Ectodermal cell (in vitro differentiated cells): ENCODE data around the gene ALPL.

ENCODE experiments used
- H3K27ac ChIP-seq: 2 replicates; pipeline ENCODE4 v1.7.0; 2013; ENCODE audit warnings: mild to moderate bottlenecking, low read depth, low read length; ENCODE audit not compliant: insufficient read depth, poor library complexity, severe bottlenecking
- H3K27me3 ChIP-seq: 2 replicates; pipeline ENCODE4 v1.7.0; 2013; ENCODE audit warnings: mild to moderate bottlenecking, low read length; ENCODE audit not compliant: insufficient read depth, control insufficient read depth, poor library complexity, severe bottlenecking
- H3K36me3 ChIP-seq: one replicate; pipeline ENCODE4 v1.7.0; 2013; ENCODE audit warnings: low read length; ENCODE audit not compliant: control insufficient read depth, insufficient read depth
- H3K4me1 ChIP-seq: one replicate; pipeline ENCODE4 v1.7.0; 2013; ENCODE audit warnings: low read length; ENCODE audit not compliant: control insufficient read depth, insufficient read depth
- H3K4me3 ChIP-seq: 2 replicates; pipeline ENCODE4 v1.7.0; 2013; ENCODE audit warnings: low read depth, low read length, control low read depth; ENCODE audit not compliant: insufficient read depth
- H3K9me3 ChIP-seq: 2 replicates; pipeline ENCODE4 v1.7.0; 2013; ENCODE audit warnings: mild to moderate bottlenecking, low read length, moderate library complexity; ENCODE audit not compliant: control insufficient read depth
- WGBS, 2 experiments: methylation state at CpG; one replicate each; pipeline ENCODE4 v1.1.7; 2013; ENCODE audit warnings: missing lambda C conversion rate in 2 of 2; 5-methylcytosine and 5-hydroxymethylcytosine counted together

Gene ALPL

DNA sequence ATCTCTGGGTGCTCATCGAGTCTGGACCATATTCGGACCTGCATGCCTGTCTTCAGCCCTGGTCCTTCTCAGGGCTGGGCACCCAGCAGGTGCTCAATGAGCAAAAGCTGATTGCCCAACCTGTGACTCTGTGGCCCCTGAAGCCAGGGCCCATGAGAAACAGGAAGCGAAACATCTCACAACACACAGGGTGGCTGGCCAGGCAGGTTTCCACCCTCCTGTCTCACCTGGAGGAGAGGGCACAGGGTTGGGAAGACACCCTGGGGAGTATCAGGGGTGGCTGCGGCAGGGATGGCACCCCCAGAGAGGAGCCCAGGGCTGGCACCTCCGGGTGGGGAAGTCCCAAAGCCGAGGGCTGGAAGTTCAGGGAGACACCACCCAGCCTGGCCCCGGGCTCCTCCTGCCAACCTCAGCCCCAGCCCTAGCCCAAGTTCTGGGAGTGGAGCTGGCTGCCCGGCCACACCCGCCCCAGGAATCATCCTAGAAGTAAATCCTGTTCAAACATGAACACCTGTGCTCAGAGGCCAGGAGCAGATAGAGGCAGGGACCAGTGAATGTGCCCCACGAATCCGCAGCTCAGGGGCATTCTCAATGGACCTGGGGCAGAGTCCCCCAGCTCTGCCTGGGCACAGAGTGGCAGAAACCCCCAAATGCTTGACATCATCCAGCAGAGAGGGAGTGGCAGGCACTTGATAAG is 105.3 kb downstream of the ALPL start:
- peaks cover 11% of the 10 kb centered on the region for H3K4me1 ChIP-seq
- peaks cover 3% of the 10 kb centered on the region for H3K27me3 ChIP-seq
- H3K4me3 ChIP-seq = no peak overlapping the region
- H3K27ac ChIP-seq = no peak overlapping the region
- H3K9me3 ChIP-seq = no peaks in the 10 kb centered on the region
- H3K36me3 ChIP-seq = no peaks in the 10 kb centered on the region
- 91 to 92% methylated on average over 11 of the region's 11 CpGs for WGBS, 2 experiments

DNA sequence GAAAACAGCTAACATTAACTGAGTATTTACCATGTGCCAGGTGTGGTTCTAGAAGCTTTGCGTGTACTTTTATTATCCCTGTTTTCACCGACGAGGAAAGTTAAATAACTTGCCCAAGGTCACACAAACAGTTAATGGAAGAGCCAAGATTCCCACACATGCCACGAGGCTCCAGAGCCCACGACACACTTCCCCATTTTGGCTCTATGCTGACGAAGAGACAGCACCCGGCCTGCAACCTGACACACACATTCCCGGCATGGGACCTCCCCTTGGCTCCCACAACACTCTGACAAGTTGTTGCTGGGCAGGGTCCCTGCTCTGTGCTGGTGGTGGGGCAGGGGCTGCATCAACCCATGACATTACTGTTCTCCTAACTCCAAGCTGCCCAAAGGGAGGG is 107.1 kb downstream of the ALPL start:
- H3K9me3 ChIP-seq = no peaks in the 10 kb centered on the region
- peaks cover 14% of the 10 kb centered on the region for H3K27me3 ChIP-seq
- no peaks in the 10 kb centered on the region for H3K36me3 ChIP-seq
- no peak overlapping the region for H3K27ac ChIP-seq
- 85 to 87% methylated on average over 8 of the region's 8 CpGs for WGBS, 2 experiments
- no peak overlapping the region for H3K4me3 ChIP-seq
- peaks cover 11% of the 10 kb centered on the region for H3K4me1 ChIP-seq

DNA sequence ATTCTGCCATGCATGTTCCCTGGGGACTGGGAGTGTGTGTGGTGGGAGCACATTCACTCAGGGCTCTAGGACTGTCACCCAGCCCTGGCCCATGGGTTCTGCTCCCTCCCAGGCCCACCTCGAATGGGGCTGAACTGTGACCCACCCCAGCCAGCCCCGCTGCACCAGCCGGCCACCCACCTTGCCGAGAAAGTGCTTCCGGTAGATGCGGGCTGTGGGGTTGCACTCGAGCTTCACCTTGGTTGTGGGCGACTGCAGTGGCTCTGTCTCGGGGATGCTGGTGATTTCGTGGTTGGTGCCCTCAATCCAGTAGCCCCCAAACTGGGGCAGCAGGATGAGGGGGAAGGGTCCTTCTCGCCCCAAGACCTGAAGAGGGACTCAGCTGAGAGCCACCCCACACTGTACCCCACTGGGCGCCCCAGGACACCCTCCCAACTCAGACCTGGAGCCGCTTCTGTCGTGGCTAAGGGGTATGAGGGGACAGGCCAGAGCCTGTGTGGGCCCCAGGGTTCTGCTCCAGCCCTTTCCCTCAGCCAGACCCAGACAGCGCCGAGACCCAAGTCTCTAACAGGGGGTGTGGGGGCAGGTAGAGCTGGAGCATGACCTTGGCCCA is 108.0 kb downstream of the ALPL start:
- Histone ChIP-seq H3K4me3 (no peak overlapping the region), H3K27ac (no peak overlapping the region), H3K4me1 (peaks cover 11% of the 10 kb centered on the region), H3K9me3 (no peaks in the 10 kb centered on the region), H3K36me3 (no peaks in the 10 kb centered on the region), H3K27me3 (peaks cover 22% of the 10 kb centered on the region)
- WGBS, 2 experiments = 93 to 94% methylated on average over 16 of the region's 16 CpGs

DNA sequence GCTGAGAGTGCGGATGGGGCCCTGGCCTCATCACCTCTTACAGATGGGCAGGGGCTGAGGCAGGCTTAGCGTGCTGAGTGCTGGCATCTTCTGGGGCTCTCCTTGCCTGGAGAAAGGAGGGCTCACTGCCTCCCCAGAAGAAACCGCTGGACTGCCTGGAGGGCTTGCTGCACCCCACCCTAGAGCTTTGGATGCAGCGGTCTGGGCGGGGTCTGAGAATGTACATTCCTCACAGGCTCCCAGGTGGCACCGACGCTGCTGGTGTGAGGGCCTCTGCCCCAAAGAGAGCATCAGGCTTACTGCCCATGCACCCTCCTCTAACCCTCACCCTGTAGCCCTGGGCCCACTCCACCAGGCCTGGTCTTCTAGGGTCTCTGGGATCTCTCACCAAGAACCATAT is 108.8 kb downstream of the ALPL start:
- WGBS, 2 experiments = 90 to 94% methylated on average over 7 of the region's 7 CpGs
- Histone ChIP-seq H3K4me1 (peaks cover 11% of the 10 kb centered on the region), H3K9me3 (no peaks in the 10 kb centered on the region), H3K36me3 (no peaks in the 10 kb centered on the region), H3K27ac (no peak overlapping the region), H3K27me3 (peaks cover 29% of the 10 kb centered on the region), H3K4me3 (no peak overlapping the region)

GRCh38 chr1:21618561-21619374 is 109.5 kb downstream of the ALPL start:
- no peaks in the 10 kb centered on the region for H3K9me3 ChIP-seq
- no peak overlapping the region for H3K4me3 ChIP-seq
- H3K4me1 ChIP-seq = peaks cover 11% of the 10 kb centered on the region
- H3K36me3 ChIP-seq = no peaks in the 10 kb centered on the region
- 21 to 24% methylated on average over 22 of the region's 22 CpGs for WGBS, 2 experiments
- no peak overlapping the region for H3K27ac ChIP-seq
- H3K27me3 ChIP-seq = peaks cover 31% of the 10 kb centered on the region

GRCh38 chr1:21619375-21619947 is 110.2 kb downstream of the ALPL start:
- H3K4me1 ChIP-seq = peaks cover 11% of the 10 kb centered on the region
- H3K27ac ChIP-seq = no peak overlapping the region
- no peaks in the 10 kb centered on the region for H3K36me3 ChIP-seq
- H3K9me3 ChIP-seq = no peaks in the 10 kb centered on the region
- H3K4me3 ChIP-seq = no peak overlapping the region
- WGBS, 2 experiments = 62 to 82% methylated on average over 4 to 7 of the region's 7 CpGs
- H3K27me3 ChIP-seq = peaks cover 31% of the 10 kb centered on the region

DNA sequence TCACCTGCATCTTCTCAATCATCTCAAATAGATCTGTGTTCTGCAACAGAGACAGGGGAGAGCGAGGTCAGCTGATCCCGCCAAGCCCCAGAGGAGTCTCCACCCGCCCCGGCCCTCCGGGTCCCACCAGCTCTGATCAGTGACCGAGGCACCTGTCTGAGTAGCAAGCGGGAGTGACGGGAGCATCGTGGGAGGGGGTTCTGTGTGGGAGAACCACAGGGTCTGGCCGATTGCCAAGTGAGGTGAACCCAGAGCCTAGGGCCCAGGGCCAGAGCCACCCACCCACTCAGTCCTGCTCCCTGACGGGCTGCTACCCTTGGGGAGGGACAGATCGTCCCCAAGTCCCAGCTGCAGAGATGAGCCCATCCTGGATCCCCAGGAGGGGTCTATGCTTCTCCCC is 110.8 kb downstream of the ALPL start:
- Histone ChIP-seq H3K9me3 (no peaks in the 10 kb centered on the region), H3K36me3 (no peaks in the 10 kb centered on the region), H3K27me3 (peaks cover 31% of the 10 kb centered on the region), H3K4me3 (no peak overlapping the region), H3K4me1 (peaks cover 11% of the 10 kb centered on the region), H3K27ac (no peak overlapping the region)
- 89 to 90% methylated on average over 12 of the region's 12 CpGs for WGBS, 2 experiments

DNA sequence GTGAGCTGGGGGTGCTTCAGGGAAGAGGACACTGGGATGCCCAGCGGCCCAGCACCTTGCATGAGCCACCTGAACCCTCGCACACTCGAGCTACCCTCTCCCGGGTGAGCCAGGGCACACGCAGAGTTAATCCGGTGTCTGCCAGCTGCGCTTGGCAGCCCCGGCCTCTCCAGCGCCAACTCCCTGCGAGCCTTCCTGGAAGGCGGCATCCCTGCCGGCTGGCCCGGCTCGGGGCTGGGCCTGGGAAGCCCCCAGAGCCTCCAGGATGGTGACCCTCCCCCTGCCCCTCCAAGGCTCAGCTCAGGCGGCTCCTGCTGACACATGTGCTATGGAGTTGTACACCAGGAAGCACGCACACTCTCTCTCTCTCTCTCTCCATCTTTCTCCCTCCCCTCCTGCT is 111.3 kb downstream of the ALPL start:
- Histone ChIP-seq H3K27ac (no peak overlapping the region), H3K27me3 (peaks cover 31% of the 10 kb centered on the region), H3K36me3 (no peaks in the 10 kb centered on the region)

GRCh38 chr1:21621051-21621450 is 111.8 kb downstream of the ALPL start:
- peaks cover 11% of the 10 kb centered on the region for H3K4me1 ChIP-seq
- H3K9me3 ChIP-seq = no peaks in the 10 kb centered on the region
- H3K36me3 ChIP-seq = no peaks in the 10 kb centered on the region
- H3K27me3 ChIP-seq = peaks cover 31% of the 10 kb centered on the region
- no peak overlapping the region for H3K4me3 ChIP-seq
- WGBS, 2 experiments = 85 to 88% methylated on average over 7 of the region's 7 CpGs
- H3K27ac ChIP-seq = no peak overlapping the region

More for the DNA sequence above, 111.3 kb downstream of the ALPL start:
- 66 to 72% methylated on average over 16 of the region's 16 CpGs for WGBS, 2 experiments
- Histone ChIP-seq H3K9me3 (no peaks in the 10 kb centered on the region), H3K4me1 (peaks cover 11% of the 10 kb centered on the region), H3K4me3 (no peak overlapping the region)
